HG02759 (cell line): ENCODE results near the gene IL9.

Experiments used
- ATAC-seq: cut with Tn5 transposase; IDR thresholded peaks from one replicate; pipeline ENCODE4 v1.9.1; 2021; ENCODE audit warnings: mild to moderate bottlenecking, moderate library complexity; ENCODE audit not compliant: unreplicated experiment

Gene IL9

DNA sequence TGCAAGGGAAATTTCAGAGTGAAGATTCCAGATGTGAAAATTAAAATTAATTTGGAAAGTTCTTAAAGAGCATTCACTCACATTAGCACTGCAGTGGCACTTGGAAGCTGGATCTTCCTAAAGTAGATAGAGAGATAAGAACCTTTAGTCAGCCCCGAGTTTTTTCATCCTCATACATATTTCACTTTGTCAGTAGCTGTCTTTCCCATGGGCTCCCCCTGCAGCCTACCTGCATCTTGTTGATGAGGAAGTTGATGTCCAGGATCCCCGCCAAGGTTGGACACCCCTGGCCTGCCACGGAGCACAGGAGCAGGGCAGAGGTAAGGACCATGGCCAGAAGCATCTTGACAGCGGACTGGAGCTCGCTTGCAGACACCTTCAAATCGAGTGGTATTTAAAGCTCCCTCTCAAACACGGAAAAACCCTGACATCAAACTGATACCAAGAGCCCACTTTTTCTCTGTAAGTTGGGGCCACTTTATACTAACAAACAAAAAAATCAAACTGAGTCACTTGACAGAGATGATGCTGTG is at the start of gene IL9:
Gene IL9 (minus strand): TSS at position 368 of the 533 bp plus-strand sequence. CDS start 25 bp downstream, at position 343.
- ATAC-seq = no peak

DNA sequence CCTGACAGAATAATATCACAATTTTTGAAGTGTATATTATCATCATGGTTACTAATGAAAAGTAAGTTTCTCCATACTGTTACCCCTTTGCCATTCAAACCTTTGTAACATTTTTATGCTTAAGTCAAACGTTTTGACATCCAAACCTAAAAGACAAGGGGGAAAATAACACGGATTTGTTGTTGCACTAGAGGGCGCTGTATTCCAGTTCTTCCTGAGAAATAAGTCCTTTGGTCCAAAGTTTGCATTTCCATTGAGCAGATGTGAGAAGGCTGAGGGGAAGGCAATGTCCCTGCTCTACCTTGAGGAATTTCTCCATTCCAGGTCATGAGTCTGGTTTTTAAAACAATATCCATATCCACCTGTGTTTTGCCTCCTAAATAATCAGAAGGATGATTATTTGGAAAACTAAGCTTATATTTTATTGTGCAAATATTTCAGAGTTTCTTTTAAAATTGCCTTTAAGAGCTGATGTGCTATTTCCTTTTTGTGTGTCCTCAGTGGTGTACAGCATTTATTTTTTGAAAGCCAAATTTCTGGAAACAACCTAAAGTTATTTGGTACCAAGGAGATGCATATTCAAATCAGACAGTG is 49.4 kb upstream of the IL9 start:
- no peak for ATAC-seq

DNA sequence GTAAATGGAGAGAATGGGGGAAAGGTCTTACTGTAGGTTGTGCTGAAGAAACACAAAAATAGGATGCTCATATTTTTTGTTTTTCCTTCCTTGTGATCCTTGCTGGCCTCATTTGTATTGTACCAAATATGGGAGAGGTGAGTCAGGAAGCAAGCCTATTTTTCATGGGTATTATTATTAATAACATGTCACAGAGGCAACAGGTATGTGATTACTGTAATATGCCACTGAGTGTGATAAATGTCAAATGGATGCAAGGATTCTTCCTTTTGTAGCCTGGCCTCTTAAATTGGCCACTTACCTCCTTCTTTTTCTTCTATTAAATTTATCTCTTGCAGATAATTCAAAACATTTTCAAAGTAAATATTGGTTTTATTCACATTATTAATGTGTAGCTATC is 48.9 kb upstream of the IL9 start:
- no peak for ATAC-seq

DNA sequence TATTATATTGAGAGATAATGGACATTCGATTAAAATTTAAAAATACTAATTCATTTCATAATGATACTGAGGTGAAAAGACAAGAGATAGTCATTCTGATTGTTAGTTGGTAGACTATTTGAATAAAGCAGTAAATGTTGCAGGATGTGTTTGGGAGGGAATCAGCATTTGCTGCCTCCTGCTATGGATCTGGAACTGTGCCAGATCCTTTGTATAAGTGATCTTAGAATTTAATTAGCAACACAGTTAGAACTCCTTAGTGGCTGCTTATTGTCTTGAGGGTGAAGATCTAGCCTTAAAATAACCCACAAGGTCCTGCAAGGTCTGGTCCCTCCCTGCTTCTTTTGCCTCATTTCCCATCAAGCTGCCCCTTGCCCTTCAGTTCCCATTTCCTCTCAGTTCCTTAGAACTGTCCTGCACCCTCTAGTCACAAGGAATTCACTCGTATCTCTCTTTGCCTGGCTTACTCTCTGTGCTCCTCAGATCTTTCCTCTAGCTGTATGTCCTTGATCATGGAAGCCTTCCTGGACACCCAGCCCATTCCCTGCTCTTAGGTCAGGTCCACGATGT is 46.6 kb upstream of the IL9 start:
- ATAC-seq = no peak

DNA sequence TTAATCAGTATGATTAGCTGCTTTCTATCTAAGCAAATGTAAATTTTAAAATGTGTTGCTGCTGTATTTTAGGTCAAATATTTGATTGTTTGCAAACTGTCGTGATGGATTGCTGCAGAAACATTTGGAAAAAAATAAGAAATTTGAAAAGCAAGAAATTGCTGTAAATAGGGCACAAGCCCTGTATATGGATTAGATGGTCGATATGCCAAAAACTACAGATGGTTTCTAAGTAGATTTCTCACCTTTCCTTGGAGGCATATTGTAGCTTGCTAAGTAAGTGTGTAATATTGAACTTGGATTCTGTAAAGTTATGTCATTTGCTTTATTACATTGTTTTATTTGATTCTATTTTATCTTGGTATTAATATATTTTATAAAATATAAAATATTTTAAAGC is 46.1 kb upstream of the IL9 start:
- ATAC-seq = no peak

DNA sequence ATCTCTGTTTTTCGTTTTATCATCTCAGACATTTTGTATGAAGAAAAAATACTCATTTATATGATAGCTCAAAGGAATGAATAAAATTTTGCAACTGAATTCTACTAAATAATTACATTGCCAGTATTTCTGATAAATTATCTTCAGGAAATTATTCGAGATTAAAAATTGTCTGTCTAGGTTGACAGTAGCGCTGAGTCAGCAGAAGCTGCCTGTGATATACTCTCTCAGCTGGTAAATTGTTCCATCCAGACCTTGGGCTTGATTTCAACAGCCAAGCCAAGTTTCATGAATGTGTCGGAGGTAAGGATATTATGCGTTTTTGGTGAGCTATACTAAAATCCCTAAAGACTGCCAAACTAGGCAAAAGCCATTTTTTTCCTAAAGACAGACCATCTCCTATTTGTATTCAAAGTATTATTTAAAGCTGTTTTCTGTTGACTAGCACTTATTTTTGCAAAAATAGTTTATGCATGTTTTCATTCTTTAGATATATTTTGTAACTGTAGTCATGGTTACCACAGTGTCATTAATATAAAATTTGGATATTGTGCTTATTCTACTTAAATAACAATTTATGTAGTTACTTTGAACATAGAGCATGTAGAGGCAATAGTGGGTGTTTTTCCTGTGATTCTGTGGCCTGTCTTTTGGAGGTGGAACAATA is 41.7 kb upstream of the IL9 start:
- no peak for ATAC-seq

DNA sequence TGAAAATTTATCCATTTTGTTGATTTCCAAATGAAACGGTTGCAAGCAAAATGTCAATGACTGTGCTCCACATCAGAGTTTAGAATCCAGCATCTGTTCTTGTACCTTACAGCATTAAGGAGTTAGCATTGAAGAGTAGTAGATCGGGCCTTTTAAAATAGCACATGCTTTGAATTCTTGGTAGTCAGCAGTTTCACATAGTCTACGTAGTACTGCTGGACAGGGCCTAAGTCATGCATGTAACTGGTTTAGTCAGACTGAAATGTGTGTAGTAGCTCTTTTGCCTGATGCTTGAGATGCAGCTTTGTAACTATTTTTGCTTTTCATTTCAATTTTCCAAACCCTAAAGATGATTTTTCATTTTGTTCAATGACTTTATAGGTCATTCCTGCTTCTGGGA is 39.3 kb upstream of the IL9 start:
- no peak for ATAC-seq

DNA sequence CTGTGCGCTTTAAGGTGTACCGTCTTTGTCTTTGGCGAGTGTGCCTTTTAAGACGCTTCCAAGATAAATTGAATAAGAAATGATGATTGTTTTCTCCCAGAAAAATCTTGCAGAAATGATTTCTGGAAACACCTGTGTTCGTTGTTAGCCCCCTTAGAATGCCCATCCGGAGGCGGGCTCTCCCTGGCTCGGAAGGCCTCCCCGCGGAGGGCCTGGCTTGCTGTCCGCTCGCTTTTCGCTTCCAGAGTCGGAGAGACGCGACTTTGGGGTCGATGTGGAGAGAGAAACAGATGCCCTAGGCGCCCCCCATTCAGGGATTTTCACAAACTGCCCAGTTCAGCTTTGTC is 35.3 kb upstream of the IL9 start:
- no peak for ATAC-seq

DNA sequence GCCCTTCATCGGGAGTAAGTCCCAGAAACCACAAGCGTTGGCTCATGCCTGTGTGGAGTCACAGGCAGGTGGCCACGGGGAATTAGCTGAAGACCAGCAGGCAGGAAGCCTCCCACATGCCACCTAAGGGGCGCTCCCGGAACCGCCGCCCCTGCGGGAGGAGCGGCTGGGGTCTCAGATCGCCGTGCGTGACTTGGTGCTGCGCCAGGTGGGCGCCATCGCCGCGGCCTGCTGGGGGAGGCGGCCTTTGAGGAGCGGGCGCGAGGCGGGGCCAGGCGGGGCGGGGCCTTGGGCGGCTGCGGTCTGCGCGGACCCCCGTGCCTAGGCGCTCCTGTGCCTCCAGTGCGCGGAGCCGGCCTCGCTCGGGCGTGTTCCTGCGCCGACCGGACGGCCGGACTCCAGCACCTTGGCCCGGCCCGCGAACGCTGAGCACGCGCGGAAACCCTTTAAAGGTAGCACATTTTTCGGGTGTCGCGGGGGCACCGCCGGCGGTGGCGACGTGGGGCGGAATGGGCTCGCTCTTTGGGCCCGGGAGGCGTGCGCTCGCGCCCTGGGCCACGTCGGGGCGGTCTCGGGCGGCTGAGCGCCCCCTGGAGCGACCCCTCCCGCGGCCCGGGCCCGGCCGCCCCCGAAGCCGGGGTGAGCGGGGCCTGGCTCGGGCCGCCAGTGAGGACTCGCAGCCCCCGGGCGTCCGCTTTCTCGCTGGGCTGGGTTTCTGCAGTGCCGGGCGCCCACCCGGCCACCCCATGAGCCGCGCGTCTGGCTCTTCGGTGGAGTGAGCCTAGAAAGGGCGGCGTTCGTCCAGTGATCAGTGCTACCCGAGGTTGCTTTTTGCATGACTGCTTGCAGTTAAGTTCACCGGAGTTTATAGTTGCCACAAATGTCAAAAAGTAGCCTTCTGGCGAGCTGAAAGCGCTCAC is 34.6 kb upstream of the IL9 start:
- ATAC-seq = no peak

DNA sequence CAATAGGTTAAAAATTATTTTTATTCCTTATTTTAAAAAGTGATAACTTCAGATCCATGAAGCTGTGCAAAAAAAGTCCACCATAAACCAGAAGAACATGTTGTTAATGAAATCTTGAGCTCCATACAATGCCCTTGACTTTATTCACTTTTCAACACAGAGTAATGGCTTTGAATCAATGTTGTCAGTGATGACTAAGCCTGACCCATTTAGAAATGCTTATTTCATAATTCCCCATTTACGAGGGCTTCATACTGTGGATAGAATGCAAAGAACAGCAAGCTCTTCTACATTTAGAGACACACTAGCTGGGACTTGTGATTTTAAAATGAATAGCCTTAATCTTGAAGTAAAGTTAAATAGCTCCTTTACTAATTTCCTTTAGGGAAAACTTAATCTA is 25.7 kb upstream of the IL9 start:
- no peak for ATAC-seq

DNA sequence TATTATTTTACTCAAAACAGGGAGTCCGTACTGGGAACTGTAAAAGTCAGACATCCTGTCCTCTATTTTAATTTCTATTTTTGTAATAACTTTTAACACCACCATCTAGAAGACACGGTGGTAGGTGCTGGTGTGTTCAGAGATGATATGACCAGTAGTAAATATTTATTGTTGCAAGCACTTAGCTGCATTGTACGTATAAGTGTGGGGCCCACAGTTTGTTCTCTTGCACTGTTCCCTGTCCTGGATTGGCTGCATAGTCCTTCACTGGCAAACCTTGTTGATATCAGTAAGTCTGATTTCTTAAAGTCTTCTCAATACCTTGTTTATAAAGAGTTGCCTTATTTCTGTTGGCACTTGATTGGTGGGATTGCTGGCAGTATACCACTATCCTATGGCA is 24.6 kb upstream of the IL9 start:
- no peak for ATAC-seq

DNA sequence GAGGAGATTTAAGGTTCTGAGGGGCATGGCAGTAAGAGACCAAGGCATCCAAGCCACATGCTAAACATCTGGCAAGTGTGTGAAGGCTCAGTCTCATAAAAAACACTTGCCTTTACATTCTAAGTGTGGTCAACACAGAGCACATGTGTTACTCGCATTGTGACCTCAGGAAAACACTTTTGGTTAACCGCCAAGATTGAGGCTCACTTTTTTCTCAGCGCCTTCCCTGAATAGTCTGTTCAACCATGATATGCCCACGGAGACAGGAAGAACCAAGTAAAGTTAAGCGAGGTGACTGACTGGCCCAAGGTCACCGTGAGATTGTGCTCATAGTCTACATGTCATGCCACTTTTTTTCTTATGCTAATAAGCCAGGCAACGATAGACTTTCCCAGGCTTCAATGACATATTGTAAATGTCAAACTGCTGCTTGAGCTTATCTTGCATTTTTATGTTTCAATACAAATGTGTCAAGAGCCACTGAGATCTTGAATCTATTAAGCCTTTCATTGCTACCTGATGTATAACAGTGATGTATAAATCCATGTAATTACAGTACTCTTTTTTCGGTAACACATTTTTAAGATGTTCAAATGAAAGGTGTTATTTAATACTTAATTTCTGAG is 21.1 kb upstream of the IL9 start:
- ATAC-seq = no peak

DNA sequence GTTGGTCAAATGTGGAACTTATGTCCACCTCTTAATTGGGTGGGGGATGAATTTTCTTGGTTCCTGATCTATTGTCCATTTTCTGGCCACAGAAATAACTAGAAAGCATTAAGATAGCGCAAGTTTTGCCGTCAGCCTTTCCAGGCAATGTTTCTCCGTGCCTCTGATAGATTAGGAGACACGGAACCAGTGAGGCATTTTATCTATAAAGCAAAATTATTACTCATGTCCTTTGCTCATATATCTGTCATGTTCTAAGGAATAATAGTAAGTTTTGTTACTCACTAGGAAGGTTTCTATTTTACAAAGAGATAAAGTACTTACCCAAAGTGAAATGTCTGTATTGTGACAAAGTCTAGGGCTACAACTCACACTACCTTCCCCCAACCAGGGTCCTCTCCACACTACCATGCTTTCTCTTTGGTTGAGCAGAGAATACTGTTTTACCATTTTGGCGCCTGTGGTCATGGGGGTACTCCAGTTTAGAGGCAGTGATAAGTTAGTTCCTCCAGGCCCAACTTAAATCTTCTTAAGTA is 19.9 kb upstream of the IL9 start:
- no peak for ATAC-seq

DNA sequence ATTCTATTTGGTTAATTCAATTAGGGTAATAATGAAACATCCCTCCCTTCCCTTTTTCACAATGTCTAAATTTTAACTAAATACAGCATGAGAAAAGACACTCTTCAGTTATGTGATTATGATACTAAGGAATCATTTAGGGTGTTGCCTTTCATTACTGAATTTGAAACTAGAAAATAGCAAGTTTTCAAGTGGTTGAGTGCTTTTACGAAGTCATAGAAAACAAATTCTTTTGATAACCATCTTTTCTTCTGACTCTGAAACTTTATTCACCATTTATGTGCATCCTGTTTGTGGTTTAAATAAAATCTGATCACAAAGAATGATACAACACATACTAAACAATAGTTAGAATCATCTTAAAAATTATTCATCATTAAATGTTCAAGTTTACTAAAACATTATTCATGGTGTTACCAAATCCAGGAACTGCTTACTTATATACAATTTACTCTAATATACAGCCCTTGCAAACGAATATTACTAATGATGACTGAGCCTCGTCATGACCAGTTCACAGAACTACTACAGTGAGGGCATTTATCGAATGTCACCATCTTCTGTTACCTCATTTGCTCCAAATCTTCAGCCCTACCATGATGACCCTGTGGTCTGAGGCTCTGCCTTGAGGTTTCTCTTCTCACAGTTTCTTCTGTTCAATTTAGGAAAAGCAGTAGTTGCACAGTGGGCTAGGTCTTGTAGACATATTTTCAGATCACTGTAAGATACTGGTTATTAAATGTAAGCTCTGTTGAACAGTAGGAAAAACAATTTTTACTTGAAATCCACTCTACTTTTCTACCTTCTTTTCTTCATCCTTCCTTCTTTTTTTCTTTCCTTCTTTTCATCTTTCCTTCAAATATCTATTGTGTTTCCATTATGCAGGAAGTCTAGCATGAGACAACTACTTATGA is 18.3 kb upstream of the IL9 start:
- ATAC-seq = no peak

DNA sequence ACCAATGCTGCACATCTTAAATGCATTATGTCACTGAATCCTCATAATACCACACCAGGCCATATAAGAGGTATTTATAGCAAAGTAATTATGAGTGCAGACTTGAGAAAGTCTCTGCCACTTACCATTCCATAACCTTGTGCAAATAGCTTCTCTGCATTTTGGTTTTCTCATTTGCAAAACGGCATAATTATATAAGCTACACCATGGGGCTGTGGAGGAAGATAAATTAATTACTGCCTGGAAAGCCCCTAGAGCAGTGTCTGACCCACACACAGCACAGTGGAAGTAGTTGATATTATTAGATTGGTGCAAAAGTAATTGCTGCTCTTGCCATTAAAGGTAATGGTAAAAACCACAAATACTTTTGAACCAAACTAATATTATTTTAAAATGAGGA is 9.5 kb upstream of the IL9 start:
- ATAC-seq = no peak

DNA sequence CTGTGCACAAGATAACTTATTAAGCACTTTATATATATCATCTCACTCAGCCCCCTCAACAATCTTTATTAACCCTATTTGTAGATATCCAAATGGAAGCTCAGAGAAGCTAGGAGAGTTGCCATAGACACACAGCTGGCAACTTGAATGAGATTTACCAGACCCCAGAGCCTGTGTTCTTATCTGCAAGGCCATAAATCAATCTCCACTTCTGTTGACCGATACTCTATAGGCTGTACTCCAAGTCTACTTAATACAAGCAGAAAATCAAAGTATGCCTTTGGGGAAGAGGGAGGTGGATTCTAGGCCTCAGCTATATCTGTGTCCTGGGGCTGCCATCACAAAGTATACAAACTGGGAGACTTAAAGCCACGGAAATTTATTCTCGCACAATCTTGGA is 6.0 kb upstream of the IL9 start:
- ATAC-seq = no peak

DNA sequence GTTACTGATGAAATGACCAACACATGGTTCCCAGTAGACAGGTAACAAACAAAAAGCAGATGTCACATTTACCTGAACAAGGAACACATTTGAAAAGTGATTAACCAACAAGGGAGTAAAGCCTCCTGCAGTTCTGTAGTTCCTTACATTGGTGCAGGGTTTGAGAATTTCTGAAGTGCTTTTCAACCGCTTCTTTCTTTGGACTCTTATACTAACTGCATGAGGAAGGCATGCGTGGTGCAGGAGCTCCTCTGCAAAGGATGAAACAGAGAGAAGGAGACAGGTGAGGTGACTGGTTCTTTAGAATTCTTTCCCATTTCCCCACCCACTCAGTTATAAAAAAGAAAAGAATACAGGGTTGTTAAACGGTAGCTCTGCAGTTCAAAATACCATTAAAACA is 4.6 kb upstream of the IL9 start:
- ATAC-seq = no peak

DNA sequence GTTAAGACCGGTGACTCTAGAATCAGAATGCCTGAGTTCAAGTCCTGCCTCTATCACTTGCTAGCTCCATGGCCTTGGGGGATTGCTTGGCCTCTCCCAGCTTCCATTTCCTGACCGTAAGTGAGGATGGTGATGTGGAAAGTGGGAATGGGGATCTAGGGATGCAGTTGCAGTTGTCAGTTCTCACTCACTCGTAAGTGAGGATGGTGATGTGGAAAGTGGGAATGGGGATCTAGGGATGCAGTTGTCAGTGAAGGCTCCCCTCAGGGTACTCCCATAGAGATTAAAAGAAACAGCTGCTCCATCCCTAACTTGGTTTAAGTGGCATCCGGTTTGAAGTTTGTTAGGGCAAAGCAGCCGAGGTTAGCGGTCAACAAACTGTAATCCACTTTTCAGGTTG is 3.0 kb upstream of the IL9 start:
- no peak for ATAC-seq

DNA sequence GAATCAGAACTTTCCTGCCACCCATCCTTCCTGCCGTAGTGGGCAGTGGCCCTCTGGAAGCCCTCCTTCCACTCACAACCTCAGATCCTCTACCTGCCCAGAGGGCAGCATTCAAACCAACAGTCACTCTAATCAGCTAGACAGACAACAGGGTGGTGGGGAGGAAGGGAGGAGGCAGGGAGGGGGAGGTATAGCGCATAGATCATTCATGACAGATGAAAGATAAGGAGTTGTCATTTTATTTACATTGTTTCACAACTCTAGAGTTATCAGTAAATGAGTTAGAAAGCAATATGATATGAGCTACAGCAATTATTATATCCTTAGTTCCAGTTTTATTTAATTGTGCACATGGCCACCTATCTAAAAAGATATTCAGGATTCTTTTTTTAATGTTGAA is 852 bp downstream of the IL9 start:
- no peak for ATAC-seq

DNA sequence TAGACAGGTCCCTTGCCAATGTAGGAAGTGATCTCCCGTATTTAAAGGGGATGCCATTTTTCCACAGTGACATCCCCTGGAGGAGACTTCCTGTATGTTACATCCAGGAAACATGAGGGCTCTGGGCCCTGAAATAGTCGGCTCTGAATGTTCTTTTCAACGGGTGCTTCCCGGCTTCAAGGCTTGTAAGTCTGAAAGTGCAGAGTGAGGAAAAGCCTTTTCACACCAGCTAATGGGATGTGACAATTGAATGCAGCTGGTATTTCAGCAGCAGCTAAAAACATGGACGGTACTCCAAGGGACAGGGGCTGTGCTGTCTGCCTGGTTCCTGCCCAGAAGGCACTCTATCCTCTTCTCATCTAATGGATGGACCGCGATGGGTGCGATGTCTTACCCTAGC is 1.4 kb downstream of the IL9 start:
- ATAC-seq = no peak
